NCI-H2081 (cell line): Measurements from ENCODE around the gene DEPP1.

ENCODE experiments used
- DNase-seq, 2 experiments: peaks; one replicate each; lab custom pipeline; 2025; lab: John Stamatoyannopoulos, UW

Gene DEPP1

DNA sequence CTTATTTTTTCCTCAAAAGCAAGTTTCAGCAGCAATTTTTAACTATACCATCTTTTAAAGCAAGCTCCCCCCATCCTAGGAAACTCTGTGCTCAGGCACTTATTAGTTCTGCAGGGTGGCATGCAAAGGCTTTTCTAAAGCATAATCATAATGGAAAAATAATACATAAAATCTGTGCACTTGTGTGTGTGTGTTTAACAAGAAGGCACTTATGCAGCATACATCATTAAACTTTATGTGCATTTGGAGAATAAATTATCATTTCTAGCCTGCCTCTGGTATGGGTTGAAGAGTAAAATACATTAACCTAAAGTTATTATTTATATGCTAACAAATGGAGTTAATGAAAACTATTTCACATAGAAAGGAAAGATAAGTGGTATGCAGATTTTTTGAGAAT lies 24.6 kb downstream of the DEPP1 start:
- DNase-seq: no peak

DNA sequence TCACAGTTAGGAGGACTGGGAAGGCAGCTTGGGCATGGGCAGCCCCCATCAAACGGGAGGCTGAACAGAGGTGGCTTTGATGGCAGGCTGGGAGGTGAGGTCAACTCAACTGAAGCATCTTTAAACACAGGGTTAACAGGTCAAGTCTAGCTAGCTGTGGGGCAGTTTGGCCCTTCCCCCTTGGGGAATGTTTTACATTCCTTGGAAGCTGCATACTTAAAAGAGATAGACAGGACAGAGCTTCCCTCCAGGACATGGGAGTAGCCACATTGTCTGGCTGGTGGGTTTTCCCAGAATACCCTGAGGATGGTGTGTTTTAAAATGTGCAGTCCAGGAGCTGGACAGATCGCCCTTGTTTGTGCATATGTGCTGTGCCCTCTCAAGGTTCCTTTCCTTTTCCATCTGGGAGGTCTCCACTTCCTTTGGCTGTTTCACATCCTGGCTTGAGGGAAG lies 25.8 kb downstream of the DEPP1 start:
- no peak for DNase-seq

DNA sequence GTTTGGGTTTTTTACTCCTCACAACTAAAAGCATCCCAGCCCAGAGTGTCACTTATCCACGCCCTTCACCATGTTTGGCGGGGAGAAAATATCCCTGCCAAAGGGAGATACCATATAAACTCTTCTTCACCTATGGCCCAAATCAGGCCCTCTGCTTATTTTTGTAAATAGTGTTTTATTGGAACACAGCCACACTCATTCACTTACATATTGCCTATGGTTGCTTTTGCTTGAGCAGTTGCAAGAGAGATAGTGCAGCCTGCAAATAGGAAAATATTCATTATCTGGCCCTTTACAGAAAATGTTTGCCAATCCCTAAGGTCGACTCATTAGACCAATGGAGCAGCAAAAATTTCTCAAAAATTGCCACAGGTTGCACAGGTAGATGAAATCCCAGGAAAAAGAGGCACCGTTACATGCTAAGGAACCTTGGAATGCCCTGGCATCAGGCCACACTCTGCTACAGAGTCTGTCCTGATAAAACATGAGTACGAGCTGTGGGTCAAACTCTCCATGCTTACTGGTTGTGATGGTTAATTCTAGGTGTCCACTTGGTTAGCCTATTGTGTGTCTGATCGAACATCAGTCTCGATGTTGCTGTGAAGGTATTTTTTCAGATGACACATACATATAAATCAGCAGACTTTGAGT lies 26.9 kb downstream of the DEPP1 start:
- DNase-seq: no peak

DNA sequence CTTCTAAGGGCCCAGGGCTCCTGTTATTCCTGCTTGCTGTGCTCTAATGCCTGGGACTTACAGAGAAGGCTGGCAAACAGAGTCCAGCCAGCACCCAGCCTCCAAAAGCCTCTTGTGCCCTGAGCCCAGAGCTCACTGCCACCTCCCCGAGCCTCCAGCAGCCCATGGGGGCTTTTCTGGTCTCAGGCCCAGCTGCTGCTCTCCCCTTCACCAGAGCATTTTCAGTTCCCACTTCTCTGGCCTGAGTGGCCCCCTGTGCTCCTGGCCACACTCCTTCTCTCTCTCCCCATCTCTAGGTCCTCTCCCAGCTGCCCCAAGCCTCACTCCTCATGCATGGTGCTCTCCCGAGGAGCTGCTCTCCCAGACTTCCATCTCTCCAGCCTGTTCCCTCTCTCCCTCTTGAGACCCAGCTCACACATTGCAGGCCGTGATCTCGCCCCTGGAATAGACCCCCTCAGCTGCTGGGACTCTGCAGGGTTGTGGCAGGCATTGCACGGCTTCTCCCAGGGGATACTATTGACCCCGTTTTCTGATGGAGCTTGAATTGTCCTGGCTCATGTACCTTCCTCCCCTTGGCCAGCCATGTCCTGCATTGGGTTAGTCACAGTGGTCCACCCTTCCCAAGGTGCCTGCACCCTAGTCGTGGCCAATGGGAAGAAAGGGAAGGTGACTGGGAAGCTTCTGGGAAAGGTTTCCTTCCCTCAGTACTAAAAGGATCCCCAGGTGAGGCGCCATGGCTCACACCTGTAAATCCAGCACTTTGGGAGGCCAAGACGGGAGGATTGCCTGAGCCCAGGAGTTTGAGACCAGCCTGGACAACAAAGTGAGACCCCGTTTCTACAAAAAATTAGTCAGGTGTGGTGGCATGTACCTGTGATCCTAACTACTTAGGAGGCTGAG lies 28.0 kb downstream of the DEPP1 start:
- no peak for DNase-seq

DNA sequence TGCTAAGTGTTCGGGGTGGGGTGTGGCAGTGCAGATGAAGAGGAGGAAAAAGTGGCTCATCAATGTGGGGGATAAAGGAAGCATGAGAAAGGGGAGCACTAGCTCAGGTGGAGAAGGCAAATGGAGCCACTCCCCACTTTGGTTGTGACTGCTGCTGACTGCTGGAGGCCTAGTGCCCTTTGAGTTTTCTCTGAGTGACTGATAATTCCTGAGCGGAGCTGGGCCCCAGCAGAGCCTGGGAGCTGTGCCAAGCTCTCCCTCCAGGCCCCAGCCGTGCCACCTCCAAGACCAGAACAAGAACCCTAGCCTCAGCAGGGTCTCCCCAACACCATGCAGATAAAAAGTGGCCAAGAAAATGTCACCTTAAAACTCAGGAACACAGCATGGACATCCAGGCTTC lies 28.7 kb downstream of the DEPP1 start:
- no peak for DNase-seq

DNA sequence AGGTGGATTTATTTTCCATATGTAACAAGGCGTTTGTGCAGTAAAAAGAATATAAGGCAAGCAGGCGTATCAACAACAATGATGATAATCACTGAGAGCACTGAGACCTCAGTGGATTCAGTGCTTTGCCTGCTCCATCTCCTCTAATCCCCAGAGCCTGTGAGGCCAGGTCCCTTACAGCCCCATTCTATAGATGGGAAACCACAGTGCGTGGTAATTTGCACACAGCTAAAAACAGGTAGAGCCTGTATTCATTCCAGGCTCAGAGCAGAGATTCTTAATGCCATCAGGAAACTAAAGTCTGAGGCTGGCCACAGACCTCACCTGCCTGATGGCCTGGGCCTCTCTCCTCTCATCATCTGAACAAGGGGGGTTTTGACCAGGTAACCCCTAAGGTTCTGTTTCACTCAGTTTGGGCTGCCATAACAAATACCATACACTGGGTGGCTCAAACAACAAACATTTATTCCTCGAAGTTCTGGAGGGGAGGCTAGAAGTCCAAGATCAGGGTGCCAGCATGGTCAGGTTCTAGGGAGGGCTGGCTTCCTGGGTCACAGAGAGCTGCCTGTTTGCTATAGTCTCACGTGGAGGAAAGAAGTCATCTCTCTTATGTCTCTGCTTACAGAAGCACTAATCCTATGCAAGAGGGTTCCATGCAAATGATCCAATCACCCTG lies 29.3 kb downstream of the DEPP1 start:
- DNase-seq: no peak

DNA sequence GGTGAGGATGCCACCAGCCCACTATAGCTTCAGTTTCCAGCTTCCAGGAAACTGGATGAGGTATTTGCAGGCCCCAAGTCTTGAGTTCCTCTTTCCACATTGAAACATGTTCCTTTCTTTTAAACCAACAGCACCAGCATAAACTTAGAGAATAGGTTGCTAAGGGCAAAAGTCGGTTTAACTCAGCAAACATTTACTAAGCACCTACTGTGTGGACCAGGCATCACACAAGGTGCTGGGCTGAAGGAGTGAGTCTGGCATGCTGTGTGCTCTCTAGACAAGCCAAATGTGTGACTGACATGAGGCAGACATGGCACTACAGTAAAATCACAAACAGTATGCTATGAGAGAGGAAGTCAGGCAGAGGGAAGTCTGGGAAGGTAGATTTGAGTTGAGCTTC lies 30.0 kb downstream of the DEPP1 start:
- DNase-seq: no peak

DNA sequence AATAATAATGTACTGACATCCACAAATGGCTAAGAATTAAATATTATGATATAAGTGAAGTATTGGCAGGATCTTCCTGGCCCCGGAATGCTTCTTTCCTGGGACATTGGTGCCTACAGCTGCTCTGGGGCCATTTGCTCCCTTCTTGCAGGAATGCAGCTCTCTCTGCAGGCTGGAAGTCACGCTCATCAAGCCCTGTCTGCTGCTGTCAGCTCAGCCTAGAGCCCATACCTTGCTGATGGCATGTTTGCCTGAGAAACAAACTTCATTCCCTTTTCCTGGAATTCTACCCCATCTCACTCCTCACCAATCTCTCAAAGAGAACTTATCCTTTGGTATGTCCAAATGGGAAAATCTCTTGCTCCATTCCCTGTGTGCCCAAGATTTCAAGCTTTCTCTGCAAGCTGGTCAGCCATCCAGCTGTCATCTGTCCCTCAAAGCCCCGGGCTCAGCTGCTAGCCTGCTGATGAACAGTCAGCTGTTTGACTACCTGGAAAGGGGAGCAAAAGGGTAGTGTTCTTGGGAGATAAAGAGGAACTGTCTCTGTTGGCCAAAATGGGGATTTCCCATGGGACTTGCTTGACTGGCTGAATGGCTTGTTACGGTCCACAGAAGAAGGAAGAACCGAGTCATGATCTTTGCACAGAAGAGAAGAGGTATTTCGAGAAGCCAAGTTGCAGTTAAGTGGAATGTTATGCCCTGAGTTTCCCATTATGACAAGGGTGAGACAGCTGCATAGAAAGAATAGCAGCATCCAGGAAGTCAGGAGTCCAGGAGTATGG lies 31.0 kb downstream of the DEPP1 start:
- no peak for DNase-seq

DNA sequence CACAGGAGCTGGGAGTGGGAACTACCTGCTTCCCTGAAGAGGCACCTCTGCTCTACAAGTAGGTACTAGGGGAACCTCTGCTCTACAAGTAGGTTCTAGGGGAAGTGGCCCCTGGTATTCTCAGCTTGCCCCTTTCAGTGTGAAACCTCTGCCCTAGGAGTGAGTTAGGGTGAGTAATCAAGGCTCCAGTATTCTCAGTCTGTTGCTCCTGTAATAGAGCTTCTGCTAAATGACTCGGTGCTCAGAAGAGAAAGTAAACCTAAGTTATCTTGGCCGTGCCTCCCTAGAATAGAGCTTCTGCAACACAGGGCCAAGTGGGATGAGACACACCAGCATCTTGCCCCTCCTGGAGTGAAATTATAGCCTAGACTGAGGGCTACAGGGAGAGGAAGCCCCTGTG lies 32.4 kb downstream of the DEPP1 start:
- DNase-seq: no peak

DNA sequence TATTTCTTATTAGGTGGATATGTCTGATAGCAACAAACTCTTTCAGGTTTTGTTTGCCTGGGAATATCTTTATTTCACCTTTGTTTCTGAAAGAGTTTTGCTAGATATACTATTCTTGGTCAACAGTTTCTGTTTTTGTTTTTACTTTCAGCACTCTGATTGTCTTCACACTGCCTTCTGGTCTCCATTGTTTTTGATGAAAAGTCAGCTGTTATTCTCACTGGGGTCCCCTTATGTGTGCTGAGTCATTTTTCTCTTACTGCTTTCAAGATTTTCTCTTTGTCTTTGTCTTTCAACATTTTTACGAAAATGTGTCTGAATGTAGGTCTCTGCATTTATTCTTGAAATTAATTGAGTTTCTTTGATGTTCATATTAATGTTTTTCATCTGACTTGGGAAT lies 34.3 kb downstream of the DEPP1 start:
- no peak for DNase-seq

DNA sequence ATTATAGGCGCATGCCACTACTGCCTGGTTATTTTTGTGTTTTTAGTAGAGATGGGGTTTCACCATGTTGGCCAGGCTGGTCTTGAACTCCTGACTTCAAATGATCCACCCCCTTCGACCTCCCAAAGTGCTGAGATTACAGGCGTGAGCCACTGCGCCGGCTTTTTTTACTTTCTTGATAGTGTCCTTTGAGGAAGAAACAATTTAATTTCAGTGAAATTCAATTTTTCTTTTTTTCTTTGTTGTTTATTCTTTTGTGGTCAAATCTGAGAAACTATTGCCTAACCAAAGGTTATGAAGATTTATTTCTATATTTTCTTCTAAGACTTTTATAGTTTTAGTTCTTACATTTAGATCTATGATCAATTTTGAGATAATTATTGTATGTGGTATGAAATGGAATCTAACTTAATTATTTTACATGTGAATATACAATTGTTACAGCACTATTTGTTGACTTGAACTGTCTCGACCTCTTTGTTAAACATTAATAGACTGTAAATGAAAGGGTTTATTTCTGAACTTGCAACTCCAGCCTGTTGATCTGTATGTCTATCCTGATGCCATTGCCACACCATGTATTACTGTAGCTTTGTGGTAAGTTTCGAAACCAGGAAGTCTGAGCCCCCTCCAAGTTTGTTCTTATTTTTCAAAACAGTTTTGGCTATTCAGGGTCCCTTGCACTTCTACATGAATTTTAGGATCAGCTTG lies 38.8 kb downstream of the DEPP1 start:
- DNase-seq: no peak

DNA sequence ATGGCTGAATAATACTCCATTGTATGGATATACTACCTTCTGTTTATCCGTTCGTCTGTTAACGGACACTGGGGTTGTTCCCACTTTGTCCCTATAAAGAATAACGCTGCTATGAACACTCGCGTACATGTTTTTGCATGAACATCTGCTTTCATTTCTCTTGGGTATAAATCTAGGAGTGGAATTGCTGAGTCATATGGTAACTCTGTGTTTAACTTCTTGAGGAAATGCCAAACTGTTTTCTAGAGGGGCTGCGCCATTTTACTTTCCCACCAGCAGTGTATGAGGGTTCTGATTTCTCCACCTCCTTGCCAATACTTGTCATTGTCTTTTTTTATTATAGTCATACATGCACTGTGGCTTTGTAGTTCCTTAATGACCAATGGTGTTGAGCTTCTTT lies 39.7 kb downstream of the DEPP1 start:
- no peak for DNase-seq

DNA sequence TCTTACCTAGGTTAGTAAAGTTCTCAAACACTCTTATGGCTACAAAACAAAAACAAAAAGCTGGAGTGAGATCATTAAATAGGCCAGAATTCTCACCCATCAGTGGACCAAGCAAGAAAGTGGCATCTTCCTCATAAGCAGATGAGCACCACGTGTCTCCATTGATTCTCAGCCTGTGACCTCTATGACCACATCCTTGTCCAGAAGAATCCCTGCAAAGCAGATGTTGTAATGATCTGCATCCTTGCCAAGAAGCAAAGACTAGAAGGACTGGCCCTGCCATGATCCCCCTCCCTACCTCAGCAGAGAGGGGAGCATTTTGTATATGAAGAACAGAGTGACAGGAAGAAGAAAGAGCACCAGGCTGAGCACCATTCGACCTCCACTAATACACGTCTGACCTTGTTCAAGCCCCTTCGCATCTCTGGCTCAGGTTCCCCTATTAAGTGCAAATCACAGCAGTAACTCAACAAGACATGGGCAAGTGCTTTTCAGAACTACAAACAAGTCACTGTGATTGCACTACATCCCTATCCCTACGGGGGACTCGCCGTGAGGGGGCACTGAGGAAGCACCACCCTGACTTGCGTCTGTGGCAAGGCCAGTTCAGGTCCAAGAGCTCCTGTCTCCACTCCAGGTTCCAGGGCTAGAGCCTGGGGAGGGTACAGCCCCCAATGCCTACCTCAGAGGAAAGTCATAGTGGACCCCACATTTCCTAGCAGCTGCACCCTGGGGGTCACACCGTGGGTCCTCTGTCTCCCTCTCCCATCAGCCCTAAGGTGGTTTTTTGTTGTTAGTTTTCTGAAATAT lies 41.2 kb downstream of the DEPP1 start:
- no peak for DNase-seq

DNA sequence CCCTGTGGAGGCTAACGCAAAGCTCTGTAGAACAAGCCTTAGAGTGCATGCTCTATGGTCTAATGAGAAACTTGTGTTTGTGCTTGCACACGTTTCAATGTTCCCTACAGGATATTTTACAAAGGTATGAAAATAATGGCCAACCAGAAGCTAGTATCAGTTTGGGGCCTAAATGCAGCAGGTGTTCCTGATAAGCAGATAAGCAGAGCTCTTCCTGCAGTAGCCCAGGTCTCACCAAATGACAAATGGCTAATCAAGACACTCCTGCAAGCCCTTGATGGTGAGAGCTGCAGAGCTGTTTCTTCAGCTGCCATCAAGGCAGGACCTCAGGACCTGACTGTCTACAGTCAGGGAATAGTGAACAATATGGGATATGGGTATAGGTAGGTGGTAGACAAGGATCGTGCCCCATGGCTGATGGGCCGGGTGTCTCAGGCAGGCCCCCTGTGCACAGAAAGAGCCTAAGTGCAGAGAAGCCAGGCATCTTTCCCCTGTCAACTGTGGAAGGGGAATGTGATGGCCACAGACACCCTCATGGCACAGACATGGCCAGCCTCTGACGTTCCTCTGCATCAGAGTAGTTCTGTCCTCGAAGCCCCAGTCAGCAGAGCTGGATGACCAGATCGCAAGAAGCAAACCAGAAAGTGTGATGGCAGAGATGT lies 42.2 kb downstream of the DEPP1 start:
- DNase-seq: no peak

DNA sequence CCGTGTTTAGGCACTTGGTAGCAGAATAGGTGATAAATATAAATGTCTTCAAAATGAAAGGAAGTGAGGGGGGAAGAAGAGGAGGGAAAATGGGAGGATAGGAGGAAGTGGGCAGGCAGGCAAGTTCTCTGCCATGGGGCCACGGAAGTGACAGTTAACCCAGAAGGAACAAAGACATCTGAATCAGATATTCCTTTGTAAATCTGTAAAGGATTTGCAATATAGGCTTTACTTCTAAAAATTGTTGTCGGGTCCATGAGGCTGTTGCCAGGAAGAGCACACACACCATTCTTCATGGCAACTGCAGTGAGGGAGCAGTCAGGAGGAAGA lies 42.7 kb downstream of the DEPP1 start:
- DNase-seq: no peak

DNA sequence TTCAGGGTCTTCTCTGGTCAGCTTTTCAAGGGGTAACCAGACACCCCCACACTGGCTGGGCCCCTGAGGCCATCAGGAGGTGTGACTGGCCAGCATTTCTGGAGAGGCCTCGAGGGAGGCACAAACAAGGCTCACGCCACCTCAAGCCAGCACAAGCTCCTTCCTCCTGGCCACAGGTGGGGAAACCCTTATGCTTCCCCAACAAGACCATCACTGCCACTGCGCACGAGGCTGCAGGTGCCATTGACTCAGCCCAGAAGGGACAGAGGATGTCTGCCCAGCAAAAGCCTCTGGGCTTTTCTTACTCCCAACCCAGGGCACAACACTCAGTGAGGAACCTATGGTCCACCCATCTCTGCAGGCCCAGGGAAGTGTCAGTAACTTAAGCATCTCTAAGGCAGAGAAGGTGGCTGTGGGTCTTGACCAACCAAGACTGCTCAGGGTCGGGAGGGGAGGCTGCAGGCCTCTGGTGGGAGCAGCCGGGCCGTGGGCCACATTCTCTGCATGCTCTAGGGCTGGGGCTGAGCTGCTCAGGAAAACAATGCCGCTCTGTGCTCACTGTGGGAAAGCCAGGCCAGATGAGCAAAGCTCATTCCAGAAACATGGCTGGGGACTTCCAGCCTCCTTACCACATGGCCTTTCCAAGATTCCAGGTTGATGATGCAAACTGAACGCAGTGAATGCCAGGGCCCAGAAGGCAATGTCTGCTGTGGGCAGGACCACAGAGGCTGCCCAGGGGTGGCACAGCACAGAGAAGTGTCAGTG lies 43.2 kb downstream of the DEPP1 start:
- DNase-seq: no peak

DNA sequence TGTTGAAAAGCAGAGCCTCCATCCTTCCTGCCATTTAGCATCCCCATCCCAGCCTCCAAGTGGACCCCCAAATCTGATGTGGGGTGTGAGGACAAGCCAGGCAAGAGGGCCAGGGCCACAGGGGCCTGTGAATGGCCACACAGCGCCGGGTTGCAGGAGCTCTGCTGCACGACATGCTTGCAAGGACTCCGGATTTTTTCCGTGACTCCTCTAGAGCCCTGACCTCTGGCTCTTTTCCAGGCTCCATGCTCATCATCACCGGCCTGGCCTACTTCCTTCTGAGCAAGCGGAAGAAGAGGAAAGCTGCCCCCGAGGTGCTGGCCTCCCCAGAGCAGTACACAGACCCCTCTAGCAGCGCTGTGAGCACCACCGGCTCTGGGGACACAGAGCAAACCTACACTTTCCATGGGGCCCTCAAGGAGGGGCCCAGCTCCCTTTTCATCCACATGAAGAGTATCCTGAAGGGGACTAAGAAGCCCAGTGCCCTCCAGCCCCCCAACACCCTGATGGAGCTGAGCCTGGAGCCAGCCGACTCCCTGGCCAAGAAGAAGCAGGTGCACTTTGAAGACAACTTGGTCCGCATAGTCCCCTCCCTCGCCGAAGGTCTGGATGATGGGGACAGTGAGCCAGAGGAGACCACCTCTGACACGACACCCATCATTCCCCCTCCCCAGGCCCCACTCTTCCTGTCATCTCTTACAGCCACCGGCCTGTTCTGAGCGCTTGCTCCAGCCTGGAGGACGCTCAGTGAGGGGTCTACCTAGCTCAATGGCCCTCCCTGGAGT lies 44.0 kb downstream of the DEPP1 start:
- DNase-seq: no peak

DNA sequence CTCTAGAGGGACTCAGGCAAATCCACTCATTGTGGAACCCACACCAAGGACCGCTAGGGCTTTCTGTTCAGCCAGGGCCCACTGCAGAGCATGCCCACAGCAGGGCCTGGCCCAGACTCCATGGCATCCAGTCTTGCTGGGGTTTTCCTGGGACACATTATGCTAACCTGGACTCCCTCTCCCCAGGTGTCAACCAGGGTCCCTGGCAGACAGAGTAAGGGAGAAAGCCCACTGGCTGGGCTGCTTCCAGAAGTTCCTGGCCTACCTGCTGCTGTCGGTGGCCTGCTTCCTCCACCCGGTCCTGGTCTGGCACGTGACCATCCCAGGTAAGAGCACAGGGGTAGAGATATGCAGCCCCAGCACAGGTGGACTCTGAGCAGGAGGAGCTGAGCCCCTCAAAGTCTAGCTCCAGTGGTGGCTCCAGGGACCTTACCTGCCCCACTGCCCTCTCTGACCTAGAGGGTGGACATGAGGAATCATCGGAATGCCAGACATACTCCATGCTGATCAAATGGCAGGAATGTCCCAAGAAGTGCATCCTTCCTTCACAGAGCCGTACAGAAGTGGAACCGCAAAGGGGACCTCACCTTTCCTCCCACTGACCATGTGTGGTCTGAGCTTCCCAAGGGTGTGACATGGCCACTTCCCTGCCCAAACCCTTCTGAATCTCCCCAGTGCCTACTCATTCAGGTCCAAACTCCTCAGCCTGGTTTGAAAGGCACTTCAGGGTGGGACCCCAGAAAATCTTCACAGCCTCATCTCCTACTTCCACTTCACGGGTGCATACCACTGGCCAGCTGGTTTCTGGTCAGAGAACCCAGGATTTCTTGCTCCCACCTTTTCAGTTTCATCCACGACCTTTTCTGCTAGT lies 44.9 kb downstream of the DEPP1 start:
- no peak for DNase-seq
